HepG2 (cell line): Measurements from ENCODE around the gene JAGN1. TPM values are rescaled to one million over a fixed set of nuclear protein-coding genes. Genes with fewer than 3 reads are reported as not detected.
A peak's percentile ranks its signal among the peaks of the same experiment; 100 is the strongest.

ENCODE experiments used
- AKAP8 ChIP-seq: sonication (generic); formaldehyde crosslinking; IDR thresholded peaks from 2 replicates; pipeline ENCODE4 v1.5.1; 2020; ENCODE audit warnings: mild to moderate bottlenecking, missing genetic modification reagents
- ATF1 ChIP-seq: IDR thresholded peaks from 2 replicates; pipeline ENCODE4 v1.6.1; 2016; ENCODE audit warnings: mild to moderate bottlenecking, control low read depth
- CHD2 ChIP-seq: IDR thresholded peaks from 2 replicates; pipeline ENCODE4 v1.6.1; 2011; ENCODE audit warnings: low read depth, low read length, improper control_type of control experiment
- DMAP1 ChIP-seq: IDR thresholded peaks from 2 replicates; pipeline ENCODE4 v1.6.1; 2016
- EP300 ChIP-seq, 3 experiments: sonication (generic) in 1 of 3; formaldehyde crosslinking in 1 of 3; IDR thresholded peaks; 2 replicates each; pipeline versions ENCODE4 v1.5.1 to v1.6.1; 2011 to 2020; ENCODE audit warnings: low read depth in 2 of 3, low read length in 2 of 3, borderline replicate concordance in 1 of 3, improper control_type of control experiment in 1 of 3, mild to moderate bottlenecking in 1 of 3, missing genetic modification reagents in 1 of 3, moderate library complexity in 1 of 3
- ERF ChIP-seq: IDR thresholded peaks from 2 replicates; pipeline ENCODE4 v1.6.1; 2018; ENCODE audit warnings: missing biosample characterization, missing genetic modification reagents
- KDM4B ChIP-seq: sonication (generic); formaldehyde crosslinking; IDR thresholded peaks from 2 replicates; pipeline ENCODE4 v1.4.0; 2020; ENCODE audit warnings: missing genetic modification reagents
- NFYB ChIP-seq: sonication (generic); formaldehyde crosslinking; IDR thresholded peaks from 2 replicates; pipeline ENCODE4 v1.4.0; 2020; ENCODE audit warnings: missing genetic modification reagents
- RFX1 ChIP-seq: fragments of 450-650 bp; IDR thresholded peaks from 2 replicates; pipeline ENCODE4 v1.6.1; 2017
- SALL1 ChIP-seq: sonication (generic); formaldehyde crosslinking; IDR thresholded peaks from 2 replicates; pipeline ENCODE4 v1.8.0; 2022; ENCODE audit warnings: mild to moderate bottlenecking, missing genetic modification reagents
- SOX5 ChIP-seq: IDR thresholded peaks from 2 replicates; pipeline ENCODE4 v1.6.1; 2016; ENCODE audit warnings: borderline replicate concordance
- TCF7L2 ChIP-seq: IDR thresholded peaks from 2 replicates; pipeline ENCODE4 v1.6.1; 2011; ENCODE audit warnings: mild to moderate bottlenecking, low read depth, low read length, moderate library complexity
- TEAD3 ChIP-seq: optimal IDR thresholded peaks from 2 replicates; pipeline ENCODE3; 2016; ENCODE audit warnings: borderline replicate concordance
- ZBTB2 ChIP-seq: sonication (generic); formaldehyde crosslinking; IDR thresholded peaks from 2 replicates; pipeline ENCODE4 v1.8.0; 2022; ENCODE audit warnings: low read depth, missing genetic modification reagents
- ZGPAT ChIP-seq: IDR thresholded peaks from 2 replicates; pipeline ENCODE4 v1.6.1; 2016; ENCODE audit warnings: mild to moderate bottlenecking
- ZMYM4 ChIP-seq: sonication (generic); formaldehyde crosslinking; IDR thresholded peaks from 2 replicates; pipeline ENCODE4 v1.8.1; 2023; ENCODE audit warnings: mild to moderate bottlenecking, missing genetic modification reagents
- ZNF350 ChIP-seq: sonication (generic); formaldehyde crosslinking; IDR thresholded peaks from 2 replicates; pipeline ENCODE4 v1.4.0; 2020; ENCODE audit warnings: mild to moderate bottlenecking, low read depth, missing genetic modification reagents, borderline replicate concordance
- ZNF451 ChIP-seq: sonication (generic); formaldehyde crosslinking; IDR thresholded peaks from 2 replicates; pipeline ENCODE4 v1.5.0; 2020; ENCODE audit warnings: mild to moderate bottlenecking, missing genetic modification reagents
- ZNF552 ChIP-seq: sonication (generic); formaldehyde crosslinking; IDR thresholded peaks from 2 replicates; pipeline ENCODE4 v1.9.0; 2022; ENCODE audit warnings: missing genetic modification reagents, mild to moderate bottlenecking, borderline replicate concordance
- ZNF556 ChIP-seq: sonication (generic); formaldehyde crosslinking; IDR thresholded peaks from 2 replicates; pipeline ENCODE4 v1.4.0; 2020; ENCODE audit warnings: mild to moderate bottlenecking, missing genetic modification reagents, borderline replicate concordance
- ZNF607 ChIP-seq: sonication (generic); formaldehyde crosslinking; IDR thresholded peaks from 2 replicates; pipeline ENCODE4 v1.5.1; 2020; ENCODE audit warnings: missing genetic modification reagents, mild to moderate bottlenecking, borderline replicate concordance
- ZNF672 ChIP-seq: sonication (generic); formaldehyde crosslinking; IDR thresholded peaks from 2 replicates; pipeline ENCODE4 v1.8.1; 2022; ENCODE audit warnings: missing genetic modification reagents
- ZNF878 ChIP-seq: sonication (generic); formaldehyde crosslinking; IDR thresholded peaks from 2 replicates; pipeline ENCODE4 v1.8.1; 2023; ENCODE audit warnings: mild to moderate bottlenecking, missing genetic modification reagents, moderate library complexity
- ZSCAN22 ChIP-seq: sonication (generic); formaldehyde crosslinking; IDR thresholded peaks from 2 replicates; pipeline ENCODE4 v1.4.0; 2020; ENCODE audit warnings: mild to moderate bottlenecking, missing genetic modification reagents
- polyA plus RNA-seq, 8 experiments: library from polyadenylated mRNA; depleted of rRNA in 3 of 8; stranded (reverse) in 7 of 8; unstranded in 1 of 8; fragments of >200 nt; fragmentation: Illumina TruSeq in 4 of 8; extraction: Trizol in 4 of 8; gene quantifications; 2 replicates each; pipeline versions ENCODE4 v1.2.1 to v1.2.3, GENCODE V29; 2011 to 2016; ENCODE audit warnings: low read depth in 4 of 8, missing spikeins in 1 of 8, mixed read lengths in 1 of 8; ENCODE audit not compliant: insufficient read depth in 1 of 8
- total RNA-seq, 5 experiments: library from RNA; depleted of rRNA; stranded (reverse); fragments of >200 nt; fragmentation: Illumina TruSeq; extraction: Trizol; gene quantifications; 2 replicates each; pipeline ENCODE4 v1.2.3, GENCODE V29; 2016; ENCODE audit warnings: low read depth in 1 of 5
- TF ChIP-seq, protein P1 (sequence below): sonication (generic); formaldehyde crosslinking; IDR thresholded peaks from 2 replicates; pipeline ENCODE4 v1.4.0; 2020; ENCODE audit warnings: mild to moderate bottlenecking, missing genetic modification reagents
- TF ChIP-seq, protein P2 (sequence below): IDR thresholded peaks from 2 replicates; pipeline ENCODE4 v1.6.1; 2012; ENCODE audit warnings: inconsistent platforms

Gene JAGN1
- total and polyA plus RNA-seq, 2 of the 13 experiments (the other 11 are each of a cell fraction or from before 2014, with no cell fraction given): 49.9 to 50.9 TPM

DNA sequence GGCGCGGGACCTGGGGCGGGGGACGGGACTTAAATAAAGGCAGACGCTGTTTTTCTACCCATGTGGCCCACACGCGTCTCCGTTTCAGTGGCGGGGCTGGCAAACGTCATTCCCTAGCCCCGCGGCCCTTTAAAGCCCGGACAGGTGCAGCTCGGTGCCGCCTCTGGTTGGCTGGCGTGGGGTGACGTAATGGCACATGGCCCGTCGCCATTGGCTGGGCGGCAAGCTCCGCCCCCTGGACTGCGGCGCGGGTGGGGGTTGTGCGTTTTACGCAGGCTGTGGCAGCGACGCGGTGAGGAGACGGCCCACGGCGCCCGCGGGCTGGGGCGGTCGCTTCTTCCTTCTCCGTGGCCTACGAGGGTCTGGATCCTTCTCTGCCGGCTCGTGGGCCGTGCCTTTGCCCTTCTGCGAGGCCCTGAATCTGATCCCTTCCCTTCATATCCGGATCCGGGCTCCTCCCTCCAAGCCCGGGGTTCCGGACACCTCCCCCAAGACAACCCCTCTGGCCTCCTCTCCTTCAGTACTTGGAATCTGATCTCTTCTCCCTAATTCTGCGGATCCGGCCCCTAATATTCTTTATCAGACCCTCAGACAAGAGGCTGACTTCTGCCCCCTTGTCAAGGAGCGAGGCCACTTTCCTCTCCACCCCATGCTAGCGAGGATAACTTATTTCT, 43.3 kb downstream of the JAGN1 start, which contains the start of gene CRELD1 (continued):
- TF ChIP-seq ATF1 (CRISPR knock-in tag) (peak; percentile 86), ZNF552 (CRISPR knock-in tag) (peak; percentile 81; the same call in 1 of the 2 replicates), ZSCAN22 (CRISPR knock-in tag) (no peak), TCF7L2 (no peak), ZNF556 (no peak), ZNF350 (CRISPR knock-in tag) (no peak), SOX5 (peak; percentile 16; the same call in 1 of the 2 replicates), DMAP1 (CRISPR knock-in tag) (peak; percentile 81; the same call in 1 of the 2 replicates), ERF (CRISPR knock-in tag) (peak; percentile 65; the same call in 1 of the 2 replicates), KDM4B (CRISPR knock-in tag) (peak; percentile 40; the same call in 1 of the 2 replicates), ZNF607 (CRISPR knock-in tag) (peak; percentile 46), ZNF451 (CRISPR knock-in tag) (no peak; the same call in 1 of the 2 replicates), CHD2 (peak; percentile 44; the same call in 1 of the 2 replicates), ZNF672 (no peak), TEAD3 (CRISPR knock-in tag) (peak; percentile 52), ZBTB2 (CRISPR knock-in tag) (no peak), RFX1 (no peak), ZNF878 (CRISPR knock-in tag) (peak; percentile 89; the same call in 1 of the 2 replicates), SALL1 (CRISPR knock-in tag) (no peak; the same call in 1 of the 2 replicates), EP300 (IDR thresholded peaks at IDR 0.05; ENCODE audit: low read depth in 2 of 2, low read length in 2 of 2) (no peak), EP300 (CRISPR knock-in tag; IDR thresholded peaks at IDR 0.05; ENCODE audit: borderline replicate concordance) (peak; percentile 19; the same call in 1 of the 2 replicates), AKAP8 (CRISPR knock-in tag) (no peak), ZMYM4 (peak; percentile 19; the same call in 1 of the 2 replicates), ZGPAT (CRISPR knock-in tag) (peak; percentile 35; the same call in 1 of the 2 replicates), NFYB (CRISPR knock-in tag) (peak; percentile 92)
- TF ChIP-seq, protein P1, sequence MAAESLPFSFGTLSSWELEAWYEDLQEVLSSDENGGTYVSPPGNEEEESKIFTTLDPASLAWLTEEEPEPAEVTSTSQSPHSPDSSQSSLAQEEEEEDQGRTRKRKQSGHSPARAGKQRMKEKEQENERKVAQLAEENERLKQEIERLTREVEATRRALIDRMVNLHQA: no peak
- TF ChIP-seq, protein P2, sequence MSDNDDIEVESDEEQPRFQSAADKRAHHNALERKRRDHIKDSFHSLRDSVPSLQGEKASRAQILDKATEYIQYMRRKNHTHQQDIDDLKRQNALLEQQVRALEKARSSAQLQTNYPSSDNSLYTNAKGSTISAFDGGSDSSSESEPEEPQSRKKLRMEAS: peak; percentile 96
